Tibial artery (tissue), 4 donors: ENCODE results near the gene SNX8.

Experiments used
- DNase-seq, 2 donors: peaks; one replicate each; pipeline ENCODE4 v3.0.0-alpha.2; 2019
- H3K27ac ChIP-seq, 2 donors: fragments of 200-600 bp; sonication (generic) in 1 of 2; 1 replicate in 1 of 2; 2 replicates in 1 of 2; pipeline ENCODE4 v1.5.1; 2018 to 2019; ENCODE audit warnings: mild to moderate bottlenecking in 1 of 2
- H3K27me3 ChIP-seq, 2 donors: fragments of 200-600 bp; sonication (generic) in 1 of 2; one replicate each; pipeline versions ENCODE4 v1.5.1 to v1.6.0; 2016 to 2019
- H3K36me3 ChIP-seq, 3 donors: fragments of 200-600 bp; sonication (generic) in 2 of 3; one replicate each; pipeline ENCODE4 v1.5.1; 2016 to 2019; ENCODE audit warnings: mild to moderate bottlenecking in 2 of 3
- H3K4me1 ChIP-seq, 4 donors: fragments of 200-600 bp; sonication (generic) in 2 of 4; 1 replicate in 3 of 4; 2 replicates in 1 of 4; pipeline ENCODE4 v1.5.1; 2016 to 2019
- H3K4me3 ChIP-seq, 2 donors: fragments of 200-600 bp; sonication (generic) in 1 of 2; 1 replicate in 1 of 2; 2 replicates in 1 of 2; pipeline ENCODE4 v1.5.1; 2018 to 2019; ENCODE audit warnings: mild to moderate bottlenecking in 2 of 2
- H3K9me3 ChIP-seq, 3 donors: fragments of 200-600 bp; sonication (generic) in 1 of 3; one replicate each; pipeline ENCODE4 v1.5.1; 2016 to 2019
- intact Hi-C: fragments of 100-400 bp; cut with DNase I; formaldehyde crosslinking; loops from one replicate; pipeline ENCODE4 v1.15.0; 2023; ENCODE audit warnings: low total_unique reads
- TF ChIP-seq, protein P1 (sequence below), 2 experiments: fragments of 200-600 bp in 1 of 2; fragments of 450-650 bp in 1 of 2; IDR thresholded peaks; one replicate each; pipeline ENCODE4 v1.5.1; 2017 to 2019; ENCODE audit warnings: antibody characterized with exemption in 2 of 2, mild to moderate bottlenecking in 1 of 2, moderate library complexity in 1 of 2

The SNX8 gene

DNA sequence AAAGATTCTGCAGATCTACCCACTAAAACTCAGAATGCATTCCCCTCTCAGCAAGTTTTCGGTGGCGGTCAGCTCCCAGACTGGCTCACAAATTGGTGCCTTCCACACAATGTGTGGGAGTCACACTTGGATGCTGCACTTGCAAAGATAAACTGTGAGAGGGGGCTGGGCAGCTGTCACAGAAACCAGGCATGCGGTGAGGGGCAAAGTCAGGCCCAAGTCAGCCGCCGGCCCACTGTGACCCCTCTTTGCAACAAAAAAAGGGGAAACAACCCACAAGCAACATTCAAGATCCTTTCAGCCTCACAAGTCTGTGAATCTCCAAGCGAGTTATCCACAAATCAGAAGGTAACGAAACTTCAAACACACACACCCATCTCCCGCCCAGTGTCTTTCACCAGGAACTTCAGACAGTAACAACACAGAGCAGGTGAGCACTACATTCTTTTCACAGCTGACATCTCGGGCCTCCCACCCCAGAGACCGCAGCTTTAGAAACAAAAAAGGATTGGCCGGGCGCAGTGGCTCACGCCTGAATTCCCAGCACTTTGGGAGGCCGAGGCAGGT, 32.0 kb downstream of the SNX8 start:
- Histone ChIP-seq H3K27ac (no peak overlapping the region), H3K4me1 (no peaks in the 10 kb centered on the region), H3K36me3 (peaks cover 0 to 6% (median 3%) of the 10 kb centered on the region in 3 donors), H3K9me3 (no peaks in the 10 kb centered on the region), H3K27me3 (no peaks in the 10 kb centered on the region), H3K4me3 (no peak overlapping the region)
- DNase-seq: no peak
- intact Hi-C loops: no loop called here
- TF ChIP-seq, protein P1, sequence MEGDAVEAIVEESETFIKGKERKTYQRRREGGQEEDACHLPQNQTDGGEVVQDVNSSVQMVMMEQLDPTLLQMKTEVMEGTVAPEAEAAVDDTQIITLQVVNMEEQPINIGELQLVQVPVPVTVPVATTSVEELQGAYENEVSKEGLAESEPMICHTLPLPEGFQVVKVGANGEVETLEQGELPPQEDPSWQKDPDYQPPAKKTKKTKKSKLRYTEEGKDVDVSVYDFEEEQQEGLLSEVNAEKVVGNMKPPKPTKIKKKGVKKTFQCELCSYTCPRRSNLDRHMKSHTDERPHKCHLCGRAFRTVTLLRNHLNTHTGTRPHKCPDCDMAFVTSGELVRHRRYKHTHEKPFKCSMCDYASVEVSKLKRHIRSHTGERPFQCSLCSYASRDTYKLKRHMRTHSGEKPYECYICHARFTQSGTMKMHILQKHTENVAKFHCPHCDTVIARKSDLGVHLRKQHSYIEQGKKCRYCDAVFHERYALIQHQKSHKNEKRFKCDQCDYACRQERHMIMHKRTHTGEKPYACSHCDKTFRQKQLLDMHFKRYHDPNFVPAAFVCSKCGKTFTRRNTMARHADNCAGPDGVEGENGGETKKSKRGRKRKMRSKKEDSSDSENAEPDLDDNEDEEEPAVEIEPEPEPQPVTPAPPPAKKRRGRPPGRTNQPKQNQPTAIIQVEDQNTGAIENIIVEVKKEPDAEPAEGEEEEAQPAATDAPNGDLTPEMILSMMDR (IDR thresholded peaks at IDR 0.05): no peak

DNA sequence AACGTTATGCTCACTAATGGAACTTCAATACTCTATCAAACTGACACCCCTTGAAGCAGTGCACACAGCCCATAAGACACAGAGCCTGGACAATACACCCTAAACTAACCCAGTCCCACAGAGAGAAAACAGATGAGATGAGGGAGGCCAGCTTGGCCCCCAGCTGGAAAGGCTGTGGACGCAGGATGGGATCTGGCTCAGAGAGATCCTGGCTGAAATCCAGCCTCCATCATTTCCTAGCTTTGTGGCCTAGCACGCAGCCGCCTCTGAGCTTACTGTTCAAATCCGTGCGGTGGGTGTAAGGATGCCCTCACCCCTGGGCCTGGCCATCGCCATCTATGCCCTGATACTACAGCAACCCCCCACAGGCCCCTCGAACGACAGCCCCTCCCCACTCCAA, 32.7 kb downstream of the SNX8 start:
- Histone ChIP-seq H3K4me3 (no peak overlapping the region), H3K36me3 (peaks cover 0 to 13% (median 6%) of the 10 kb centered on the region in 3 donors), H3K27me3 (no peaks in the 10 kb centered on the region), H3K27ac (no peak overlapping the region), H3K4me1 (no peaks in the 10 kb centered on the region), H3K9me3 (no peaks in the 10 kb centered on the region)
- DNase-seq: no peak
- TF ChIP-seq, protein P1 (IDR thresholded peaks at IDR 0.05): no peak
- intact Hi-C loops: no loop called here

DNA sequence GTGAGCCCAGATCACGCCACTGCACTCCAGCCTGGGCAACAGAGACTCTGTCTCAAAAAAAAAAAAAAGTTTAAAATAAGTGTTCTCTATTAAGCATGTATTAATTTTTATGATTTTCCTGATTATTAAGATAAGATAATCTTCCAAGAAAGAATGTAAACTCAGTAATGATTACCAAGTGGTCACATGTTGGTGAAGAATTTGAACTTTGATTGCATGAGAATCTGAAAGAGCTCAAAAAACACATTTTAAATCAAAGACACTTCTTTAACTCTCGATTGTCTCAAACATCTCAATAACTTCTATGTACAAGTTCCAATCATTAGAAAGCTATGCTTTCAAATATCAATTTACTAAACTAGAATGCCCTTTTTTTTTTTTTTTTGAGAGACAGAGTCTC, 33.8 kb downstream of the SNX8 start:
- intact Hi-C loops: no loop called here

DNA sequence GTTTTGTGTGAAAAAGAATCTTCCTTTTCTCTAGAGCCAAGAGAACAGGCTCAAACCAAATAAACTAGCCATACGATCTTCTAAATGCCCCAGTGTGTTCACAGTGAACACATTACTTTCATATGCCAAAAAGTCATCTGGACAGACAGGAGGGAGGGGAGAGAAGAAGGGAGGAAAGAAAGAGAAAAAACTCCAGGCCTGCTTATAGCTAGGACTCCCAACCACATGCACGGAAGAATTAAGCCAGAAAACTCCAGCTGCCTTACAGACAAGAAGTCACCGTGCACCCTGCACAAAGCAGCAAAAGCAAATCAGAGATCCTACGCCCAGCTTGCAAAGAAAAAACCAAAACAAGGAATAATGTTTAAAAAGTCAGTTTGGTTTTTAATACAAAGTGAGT, 34.3 kb downstream of the SNX8 start:
- H3K36me3 ChIP-seq: peaks cover 2 to 19% (median 6%) of the 10 kb centered on the region in 3 donors
- DNase-seq: no peak
- no peaks in the 10 kb centered on the region for H3K9me3 ChIP-seq
- no peak overlapping the region for H3K4me3 ChIP-seq
- no peaks in the 10 kb centered on the region for H3K27me3 ChIP-seq
- intact Hi-C loops: loop anchor here (10.0 kb wide), 1 partner anchor 1025 kb away; no protein-coding TSS in a partner anchor
- TF ChIP-seq, protein P1 (IDR thresholded peaks at IDR 0.05): no peak
- no peak overlapping the region for H3K27ac ChIP-seq
- no peaks in the 10 kb centered on the region for H3K4me1 ChIP-seq

More for the DNA sequence above, 33.8 kb downstream of the SNX8 start:
- Histone ChIP-seq H3K27ac (no peak overlapping the region), H3K4me1 (no peaks in the 10 kb centered on the region), H3K27me3 (no peaks in the 10 kb centered on the region), H3K36me3 (peaks cover 0 to 19% (median 6%) of the 10 kb centered on the region in 3 donors), H3K4me3 (no peak overlapping the region), H3K9me3 (no peaks in the 10 kb centered on the region)
- DNase-seq: no peak
- TF ChIP-seq, protein P1 (IDR thresholded peaks at IDR 0.05): no peak

DNA sequence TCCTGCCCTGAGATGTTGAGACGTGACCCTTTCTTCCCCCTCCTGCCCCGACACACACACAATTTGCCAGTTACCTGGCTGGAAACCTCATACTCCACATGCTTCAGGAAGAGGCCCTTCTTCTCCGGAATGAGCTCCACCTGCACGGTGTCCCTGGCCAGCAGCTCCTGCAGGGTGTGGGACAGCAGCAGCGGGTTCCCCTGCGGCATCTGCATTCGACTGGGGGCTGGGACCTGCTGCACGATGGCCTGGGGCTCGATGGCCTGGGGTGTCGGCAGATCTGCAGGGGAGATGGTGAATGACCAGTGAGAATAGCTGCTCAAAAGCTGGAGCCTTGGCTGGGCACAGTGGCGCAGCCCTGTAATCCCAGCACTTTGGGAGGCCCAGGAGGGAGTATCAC, 36.2 kb downstream of the SNX8 start:
- no peaks in the 10 kb centered on the region for H3K9me3 ChIP-seq
- no peak overlapping the region for H3K27ac ChIP-seq
- no peak overlapping the region for H3K4me3 ChIP-seq
- H3K4me1 ChIP-seq: no peaks in the 10 kb centered on the region
- no peaks in the 10 kb centered on the region for H3K27me3 ChIP-seq
- intact Hi-C loops: loop anchor here (10.0 kb wide), 1 partner anchor 1023 kb away; no protein-coding TSS in a partner anchor
- H3K36me3 ChIP-seq: peaks cover 12 to 38% (median 16%) of the 10 kb centered on the region in 3 donors
- DNase-seq: no peak
- TF ChIP-seq, protein P1 (IDR thresholded peaks at IDR 0.05): no peak
